Activated T-cell treated with anti-CD3 and anti-CD28 coated beads, Interleukin-2, amount 50 U/mL, for 48 hours (primary cell): ENCODE data around the gene ICA1.

Source experiments
- DNase-seq, 2 experiments: peaks; one replicate each; pipeline ENCODE4 v3.0.0-alpha.2; 2020

The ICA1 gene

GRCh38 chr7:8155836-8156235 is 106.1 kb downstream of the ICA1 start:
- DNase-seq: no peak

GRCh38 chr7:8154272-8154671 is 107.7 kb downstream of the ICA1 start:
- DNase-seq: no peak

- no peak for DNase-seq
Measured at GRCh38 chr7:8152489-8153192, 109.3 kb downstream of the ICA1 start.

GRCh38 chr7:8151161-8151725 is 110.7 kb downstream of the ICA1 start:
- DNase-seq: no peak

- no peak for DNase-seq
Measured at GRCh38 chr7:8149222-8149621, 112.7 kb downstream of the ICA1 start.

GRCh38 chr7:8147760-8148463 is 114.1 kb downstream of the ICA1 start:
- DNase-seq: no peak

GRCh38 chr7:8146788-8147413 is 115.1 kb downstream of the ICA1 start:
- DNase-seq: no peak

- DNase-seq: no peak
Measured at GRCh38 chr7:8146106-8146787, 115.7 kb downstream of the ICA1 start.

GRCh38 chr7:8144856-8145255 is 117.1 kb downstream of the ICA1 start:
- no peak for DNase-seq

- DNase-seq: no peak
Measured at GRCh38 chr7:8143151-8143874, 118.7 kb downstream of the ICA1 start.

GRCh38 chr7:8142477-8142876 is 119.5 kb downstream of the ICA1 start:
- no peak for DNase-seq

GRCh38 chr7:8141070-8141469 is 120.9 kb downstream of the ICA1 start:
- DNase-seq: no peak

- no peak for DNase-seq
Measured at GRCh38 chr7:8136051-8136730, 125.8 kb downstream of the ICA1 start.

GRCh38 chr7:8135417-8135816 is 126.5 kb downstream of the ICA1 start:
- DNase-seq: no peak

GRCh38 chr7:8134089-8134733 is 127.8 kb downstream of the ICA1 start:
- DNase-seq: no peak

- no peak for DNase-seq
Measured at GRCh38 chr7:8133188-8133848, 128.6 kb downstream of the ICA1 start.

GRCh38 chr7:8131694-8132605 is 130.0 kb downstream of the ICA1 start:
- no peak for DNase-seq

GRCh38 chr7:8130663-8131062 is 131.3 kb downstream of the ICA1 start:
- DNase-seq: no peak

- no peak for DNase-seq
Measured at GRCh38 chr7:8129318-8129659, 132.7 kb downstream of the ICA1 start.
